Activated CD4-positive, alpha-beta T cell treated with anti-CD3 and anti-CD28 coated beads, Interleukin-2, amount 10 ng/mL, durations not matched to agents 24 days and 14 days (primary cell): Measurements from ENCODE around the gene FMNL1. TPM values are rescaled to one million over a fixed set of nuclear protein-coding genes. Genes with fewer than 3 reads are reported as not detected.

Experiments used
- DNase-seq: peaks from one replicate; pipeline ENCODE4 v3.0.0; 2022
- H3K27ac Mint-ChIP-seq: one replicate; pipeline ENCODE4 v1.8.0; 2022; ENCODE audit warnings: mild to moderate bottlenecking, mixed read lengths
- H3K27me3 Mint-ChIP-seq: one replicate; pipeline ENCODE4 v1.8.0; 2022; ENCODE audit warnings: mixed read lengths
- H3K36me3 Mint-ChIP-seq: one replicate; pipeline ENCODE4 v1.8.0; 2022; ENCODE audit warnings: low read depth, mild to moderate bottlenecking, mixed read lengths
- H3K4me1 Mint-ChIP-seq: one replicate; pipeline ENCODE4 v1.8.0; 2021; ENCODE audit warnings: mixed read lengths
- H3K4me3 Mint-ChIP-seq: one replicate; pipeline ENCODE4 v1.8.0; 2022; ENCODE audit warnings: mild to moderate bottlenecking, moderate library complexity, mixed read lengths
- H3K9me3 Mint-ChIP-seq: one replicate; pipeline ENCODE4 v1.8.0; 2021; ENCODE audit warnings: mixed read lengths
- intact Hi-C: fragments of 100-400 bp; cut with micrococcal nuclease; formaldehyde crosslinking; loops from one replicate; pipeline ENCODE4 v1.15.1; 2023
- total RNA-seq: library from RNA; stranded (reverse); gene quantifications from 2 replicates; pipeline ENCODE4 v1.2.3, GENCODE V29; 2022

The FMNL1 gene
- total RNA-seq, 1 donor from 2014 or later = 325 TPM

DNA sequence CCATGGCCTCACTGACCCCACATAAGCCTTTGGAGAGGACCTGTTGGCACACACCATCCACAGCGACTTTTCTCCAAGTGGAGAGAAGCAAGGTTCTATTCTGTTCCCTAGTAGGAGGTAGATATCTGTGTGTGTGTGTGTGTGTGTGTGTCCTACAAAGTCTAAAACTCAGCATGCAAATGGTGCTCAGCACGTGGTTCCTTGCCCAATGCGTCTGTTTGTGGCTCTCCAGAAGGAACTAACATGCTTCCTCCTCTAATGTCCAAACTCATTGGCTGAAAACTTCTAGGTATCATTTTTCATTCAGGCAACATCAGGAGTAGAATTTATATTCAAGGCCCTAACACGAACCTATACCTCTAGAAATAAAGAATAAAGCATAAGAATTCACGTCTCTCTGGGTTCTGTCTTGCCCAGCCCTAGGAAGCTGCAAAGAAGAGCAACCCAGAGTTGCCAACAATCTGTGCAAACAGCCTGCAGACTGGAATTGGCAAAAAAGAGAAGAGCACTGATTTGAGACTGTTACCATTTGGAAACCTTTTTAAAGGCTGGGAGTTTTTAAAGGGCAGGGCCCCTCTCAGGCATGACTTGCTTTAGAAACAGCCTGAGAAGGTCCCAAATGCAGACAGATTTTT, 69.6 kb downstream of the FMNL1 start:
- intact Hi-C loops = no loop called here
- peaks cover 61% of the 10 kb centered on the region for H3K36me3 Mint-ChIP-seq
- peak overlapping the region; percentile 51 for H3K27ac Mint-ChIP-seq
- peaks cover 43% of the 10 kb centered on the region for H3K4me1 Mint-ChIP-seq
- H3K9me3 Mint-ChIP-seq = no peaks in the 10 kb centered on the region
- no peak overlapping the region for H3K4me3 Mint-ChIP-seq
- DNase-seq = no peak
- H3K27me3 Mint-ChIP-seq = no peaks in the 10 kb centered on the region

GRCh38 chr17:45292696-45293412, 71.2 kb downstream of the FMNL1 start:
- H3K4me3 Mint-ChIP-seq = no peak overlapping the region
- H3K4me1 Mint-ChIP-seq = peaks cover 56% of the 10 kb centered on the region
- peaks cover 65% of the 10 kb centered on the region for H3K36me3 Mint-ChIP-seq
- intact Hi-C loops = no loop called here
- no peaks in the 10 kb centered on the region for H3K9me3 Mint-ChIP-seq
- DNase-seq = no peak
- H3K27me3 Mint-ChIP-seq = no peaks in the 10 kb centered on the region
- peak overlapping the region; percentile 70 for H3K27ac Mint-ChIP-seq

GRCh38 chr17:45293413-45294211, 71.9 kb downstream of the FMNL1 start:
- peak overlapping the region; percentile 15 for H3K4me3 Mint-ChIP-seq
- intact Hi-C loops = no loop called here
- peaks cover 63% of the 10 kb centered on the region for H3K4me1 Mint-ChIP-seq
- no peaks in the 10 kb centered on the region for H3K27me3 Mint-ChIP-seq
- no peaks in the 10 kb centered on the region for H3K9me3 Mint-ChIP-seq
- H3K27ac Mint-ChIP-seq = peak overlapping the region; percentile 27
- peaks cover 69% of the 10 kb centered on the region for H3K36me3 Mint-ChIP-seq
- DNase-seq = no peak

- DNase-seq = no peak
- Mint-ChIP-seq H3K4me1 (peaks cover 70% of the 10 kb centered on the region), H3K9me3 (no peaks in the 10 kb centered on the region), H3K27me3 (no peaks in the 10 kb centered on the region), H3K36me3 (peaks cover 67% of the 10 kb centered on the region), H3K27ac (peak overlapping the region; percentile 28), H3K4me3 (no peak overlapping the region)
- intact Hi-C loops = no loop called here
Measured at GRCh38 chr17:45294506-45294905, 72.8 kb downstream of the FMNL1 start.

- peak overlapping the region; percentile 29 for H3K4me3 Mint-ChIP-seq
- DNase-seq = no peak
- H3K27ac Mint-ChIP-seq = peak overlapping the region; percentile 84
- H3K9me3 Mint-ChIP-seq = no peaks in the 10 kb centered on the region
- intact Hi-C loops = loop anchor here (5.0 kb wide), 1 partner anchor 91 kb away; no protein-coding TSS in a partner anchor
- H3K4me1 Mint-ChIP-seq = peaks cover 72% of the 10 kb centered on the region
- H3K36me3 Mint-ChIP-seq = peaks cover 57% of the 10 kb centered on the region
- no peaks in the 10 kb centered on the region for H3K27me3 Mint-ChIP-seq
Measured at GRCh38 chr17:45296003-45296832, 74.5 kb downstream of the FMNL1 start.

GRCh38 chr17:45296833-45297124, 75.1 kb downstream of the FMNL1 start:
- intact Hi-C loops = loop anchor here (5.0 kb wide), 1 partner anchor 91 kb away; no protein-coding TSS in a partner anchor
- H3K4me1 Mint-ChIP-seq = peaks cover 72% of the 10 kb centered on the region
- H3K27me3 Mint-ChIP-seq = no peaks in the 10 kb centered on the region
- peak overlapping the region; percentile 34 for H3K27ac Mint-ChIP-seq
- H3K9me3 Mint-ChIP-seq = no peaks in the 10 kb centered on the region
- DNase-seq = no peak
- peaks cover 56% of the 10 kb centered on the region for H3K36me3 Mint-ChIP-seq
- H3K4me3 Mint-ChIP-seq = peak overlapping the region; percentile 26

Other genes with a start within 250 kb of the FMNL1 start
- 24.6 and 25.4 TPM in 2 replicates for gene DCAKD, start 170.3 kb upstream of the FMNL1 start, total RNA-seq
- gene NMT1, start 160.6 kb upstream of the FMNL1 start, total RNA-seq = 176 and 182 TPM in 2 replicates
- gene PLCD3, start 89.4 kb upstream of the FMNL1 start, total RNA-seq = 4.9 and 5.8 TPM in 2 replicates
- gene ACBD4, start 86.2 kb upstream of the FMNL1 start, total RNA-seq = 13.5 and 14.7 TPM in 2 replicates
- 47.3 and 48.0 TPM in 2 replicates for gene HEXIM1, start 73.4 kb upstream of the FMNL1 start, total RNA-seq
- gene HEXIM2, start 60.0 kb upstream of the FMNL1 start, total RNA-seq = 6.7 and 7.0 TPM in 2 replicates
- gene SPATA32, start 40.2 kb downstream of the FMNL1 start, total RNA-seq = 0.28 and 0.40 TPM in 2 replicates
- 57.4 and 61.0 TPM in 2 replicates for gene MAP3K14, start 95.1 kb downstream of the FMNL1 start, total RNA-seq
- 47.9 and 48.3 TPM in 2 replicates for gene ARHGAP27, start 211.0 kb downstream of the FMNL1 start, total RNA-seq